Naive thymus-derived CD4-positive, alpha-beta T cell (primary cell): Measurements from ENCODE around the gene MAL. TPM values are rescaled to one million over a fixed set of nuclear protein-coding genes. Genes with fewer than 3 reads are reported as not detected.
A peak's percentile ranks its signal among the peaks of the same experiment; 100 is the strongest.

Experiments used
- ATAC-seq: fragments of 150-1000 bp; cut with Tn5 transposase; 2 replicates; pipeline ENCODE4 v1.10.0; 2021; ENCODE audit warnings: mild to moderate bottlenecking, moderate library complexity
- CTCF ChIA-PET: fragments of 350-600 bp; sonication (Branson Sonifier 250); formaldehyde crosslinking; loops from one replicate; lab custom pipeline; 2021; ENCODE audit warnings: antibody characterized with exemption; lab: Charles Lee
- POLR2A ChIA-PET: fragments of 350-600 bp; sonication (Branson Sonifier 250); formaldehyde crosslinking; loops from one replicate; lab custom pipeline; 2021; ENCODE audit warnings: antibody characterized with exemption, inconsistent platforms; lab: Charles Lee
- DNase-seq, 9 donors: peaks; one replicate each; pipeline versions ENCODE4 v3.0.0 to v3.0.0-alpha.2; 2020 to 2022; ENCODE audit warnings: mixed read lengths in 1 of 9
- H3K27ac ChIP-seq: one replicate; pipeline ENCODE4 v1.7.0; 2013; ENCODE audit warnings: mild to moderate bottlenecking, low read depth, low read length, moderate library complexity
- H3K27me3 ChIP-seq, 2 donors: one replicate each; pipeline ENCODE4 v1.7.0; 2013; ENCODE audit warnings: low read length in 2 of 2, mild to moderate bottlenecking in 2 of 2, moderate library complexity in 2 of 2; ENCODE audit not compliant: control insufficient read depth in 2 of 2, insufficient read depth in 2 of 2
- H3K36me3 ChIP-seq, 3 experiments: 1 replicate in 2 of 3; 2 replicates in 1 of 3; pipeline ENCODE4 v1.7.0; 2013; ENCODE audit warnings: low read length in 3 of 3, mild to moderate bottlenecking in 3 of 3, moderate library complexity in 1 of 3; ENCODE audit not compliant: insufficient read depth in 3 of 3, control insufficient read depth in 2 of 3
- H3K4me1 ChIP-seq, 2 donors: one replicate each; pipeline ENCODE4 v1.7.0; 2013; ENCODE audit warnings: low read length in 2 of 2, mild to moderate bottlenecking in 2 of 2, moderate library complexity in 1 of 2; ENCODE audit not compliant: control insufficient read depth in 2 of 2, insufficient read depth in 2 of 2
- H3K4me3 ChIP-seq: 2 replicates; pipeline ENCODE4 v1.7.0; 2013; ENCODE audit warnings: mild to moderate bottlenecking, low read length
- H3K9me3 ChIP-seq, 3 experiments: 1 replicate in 2 of 3; 2 replicates in 1 of 3; pipeline ENCODE4 v1.7.0; 2013; ENCODE audit warnings: low read length in 3 of 3; ENCODE audit not compliant: control insufficient read depth in 2 of 3
- H3K27ac Mint-ChIP-seq, 9 donors: one replicate each; pipeline ENCODE4 v1.8.0; 2020 to 2022; ENCODE audit warnings: mixed read lengths in 9 of 9, mild to moderate bottlenecking in 8 of 9, moderate library complexity in 5 of 9, inconsistent platforms in 2 of 9
- H3K27me3 Mint-ChIP-seq, 5 donors: one replicate each; pipeline ENCODE4 v1.8.0; 2021 to 2022; ENCODE audit warnings: mixed read lengths in 5 of 5, mild to moderate bottlenecking in 1 of 5
- H3K36me3 Mint-ChIP-seq, 5 donors: one replicate each; pipeline ENCODE4 v1.8.0; 2020 to 2022; ENCODE audit warnings: mixed read lengths in 5 of 5, mild to moderate bottlenecking in 3 of 5, inconsistent platforms in 1 of 5
- H3K4me1 Mint-ChIP-seq, 7 donors: one replicate each; pipeline ENCODE4 v1.8.0; 2020 to 2022; ENCODE audit warnings: mixed read lengths in 7 of 7, mild to moderate bottlenecking in 3 of 7, inconsistent platforms in 1 of 7
- H3K4me3 Mint-ChIP-seq, 10 donors: one replicate each; pipeline ENCODE4 v1.8.0; 2020 to 2022; ENCODE audit warnings: mild to moderate bottlenecking in 10 of 10, mixed read lengths in 10 of 10, moderate library complexity in 6 of 10, inconsistent platforms in 2 of 10
- H3K9me3 Mint-ChIP-seq, 11 donors: one replicate each; pipeline ENCODE4 v1.8.0; 2020 to 2022; ENCODE audit warnings: mixed read lengths in 11 of 11, mild to moderate bottlenecking in 4 of 11, inconsistent platforms in 1 of 11, moderate library complexity in 1 of 11
- intact Hi-C, 2 donors: fragments of 100-400 bp; cut with micrococcal nuclease; formaldehyde crosslinking; loops; one replicate each; pipeline ENCODE4 v1.15.1; 2023
- polyA plus RNA-seq, 2 donors: library from polyadenylated mRNA; unstranded; fragments of 300-500 nt; fragmentation: Illumina TruSeq; gene quantifications; one replicate each; pipeline ENCODE4 v1.2.3, GENCODE V29; 2021
- total RNA-seq, 6 experiments: library from RNA in 5 of 6; stranded (reverse) in 5 of 6; gene quantifications; 1 replicate in 5 of 6; 2 replicates in 1 of 6; pipeline ENCODE4 v1.2.3 and lab custom pipeline; 2021 to 2026

MAL gene
- total and polyA plus RNA-seq, 7 experiments from 2014 or later = 124 to 575 (median 176) TPM

- Histone ChIP-seq H3K36me3 (no peaks in the 10 kb centered on the region), H3K27me3 (no peaks in the 10 kb centered on the region), H3K4me1 (no peaks in the 10 kb centered on the region), H3K27ac (no peak overlapping the region), H3K9me3 (no peaks in the 10 kb centered on the region), H3K4me3 (no peak overlapping the region)
- intact Hi-C loops = no loop called here
- ATAC-seq (no peak), DNase-seq (no peak)
- peaks cover 0 to 4% (median 0%) of the 10 kb centered on the region in 7 donors for H3K4me1 Mint-ChIP-seq
- peaks cover 7 to 21% (median 9%) of the 10 kb centered on the region in 5 donors for H3K27me3 Mint-ChIP-seq
- H3K9me3 Mint-ChIP-seq = no peaks in the 10 kb centered on the region
- ChIA-PET POLR2A (no interaction called here), CTCF (no interaction called here)
- H3K4me3 Mint-ChIP-seq = no peak overlapping the region
- H3K27ac Mint-ChIP-seq = peak overlapping the region in 1 of 9 donors; percentile 76
- H3K36me3 Mint-ChIP-seq = peaks cover 0 to 4% (median 0%) of the 10 kb centered on the region in 5 donors
Measured at GRCh38 chr2:95004287-95004686, 21.2 kb upstream of the MAL start.

- intact Hi-C loops = no loop called here
- ChIA-PET POLR2A (no interaction called here), CTCF (no interaction called here)
- peaks cover 3 to 16% (median 9%) of the 10 kb centered on the region in 5 donors for H3K27me3 Mint-ChIP-seq
- H3K4me1 ChIP-seq = no peaks in the 10 kb centered on the region
- H3K36me3 Mint-ChIP-seq = peaks cover 0 to 4% (median 0%) of the 10 kb centered on the region in 5 donors
- peaks cover 0 to 4% (median 0%) of the 10 kb centered on the region in 7 donors for H3K4me1 Mint-ChIP-seq
- DNase-seq (no peak), ATAC-seq (no peak)
- H3K27ac Mint-ChIP-seq = peak overlapping the region in 1 of 9 donors; percentile 76
- H3K4me3 ChIP-seq = no peak overlapping the region
- H3K36me3 ChIP-seq = no peaks in the 10 kb centered on the region
- no peak overlapping the region for H3K4me3 Mint-ChIP-seq
- no peaks in the 10 kb centered on the region for H3K27me3 ChIP-seq
- no peaks in the 10 kb centered on the region for H3K9me3 ChIP-seq
- no peaks in the 10 kb centered on the region for H3K9me3 Mint-ChIP-seq
- H3K27ac ChIP-seq = no peak overlapping the region
Measured at GRCh38 chr2:95004711-95005110, 20.8 kb upstream of the MAL start.

- Histone ChIP-seq H3K36me3 (no peaks in the 10 kb centered on the region), H3K4me1 (no peaks in the 10 kb centered on the region), H3K9me3 (no peaks in the 10 kb centered on the region), H3K27ac (no peak overlapping the region), H3K4me3 (no peak overlapping the region), H3K27me3 (no peaks in the 10 kb centered on the region)
- Mint-ChIP-seq H3K4me3 (no peak overlapping the region), H3K4me1 (peaks cover 0 to 4% (median 0%) of the 10 kb centered on the region in 7 donors), H3K27me3 (peaks cover 3 to 15% (median 9%) of the 10 kb centered on the region in 5 donors), H3K9me3 (no peaks in the 10 kb centered on the region), H3K27ac (peak overlapping the region in 1 of 9 donors; percentile 41), H3K36me3 (peaks cover 0 to 4% (median 0%) of the 10 kb centered on the region in 5 donors)
- ChIA-PET POLR2A (no interaction called here), CTCF (no interaction called here)
- DNase-seq (no peak), ATAC-seq (no peak)
- intact Hi-C loops = no loop called here
Measured at GRCh38 chr2:95005726-95006125, 19.8 kb upstream of the MAL start.

GRCh38 chr2:95006588-95006987 lies 18.9 kb upstream of the MAL start:
- Mint-ChIP-seq H3K27me3 (peaks cover 3 to 15% (median 9%) of the 10 kb centered on the region in 5 donors), H3K27ac (no peak overlapping the region), H3K4me3 (no peak overlapping the region), H3K36me3 (peaks cover 0 to 4% (median 0%) of the 10 kb centered on the region in 5 donors), H3K4me1 (peaks cover 0 to 4% (median 0%) of the 10 kb centered on the region in 7 donors), H3K9me3 (no peaks in the 10 kb centered on the region)
- H3K4me1 ChIP-seq = no peaks in the 10 kb centered on the region
- H3K36me3 ChIP-seq = no peaks in the 10 kb centered on the region
- no peaks in the 10 kb centered on the region for H3K9me3 ChIP-seq
- CTCF ChIA-PET = no interaction called here
- DNase-seq (no peak), ATAC-seq (no peak)
- intact Hi-C loops = no loop called here
- H3K27me3 ChIP-seq = no peaks in the 10 kb centered on the region
- no peak overlapping the region for H3K27ac ChIP-seq
- H3K4me3 ChIP-seq = no peak overlapping the region
- POLR2A ChIA-PET = no interaction called here

- Mint-ChIP-seq H3K4me3 (no peak overlapping the region), H3K36me3 (peaks cover 0 to 4% (median 0%) of the 10 kb centered on the region in 5 donors), H3K4me1 (peaks cover 0 to 4% (median 0%) of the 10 kb centered on the region in 7 donors), H3K9me3 (no peaks in the 10 kb centered on the region), H3K27ac (no peak overlapping the region), H3K27me3 (peaks cover 3 to 15% (median 6%) of the 10 kb centered on the region in 5 donors)
- Histone ChIP-seq H3K9me3 (no peaks in the 10 kb centered on the region), H3K4me1 (no peaks in the 10 kb centered on the region), H3K4me3 (no peak overlapping the region), H3K27ac (no peak overlapping the region), H3K36me3 (no peaks in the 10 kb centered on the region), H3K27me3 (no peaks in the 10 kb centered on the region)
- POLR2A ChIA-PET = no interaction called here
- intact Hi-C loops = no loop called here
- CTCF ChIA-PET = no interaction called here
- ATAC-seq (no peak), DNase-seq (no peak)
Measured at GRCh38 chr2:95007031-95007609, 18.4 kb upstream of the MAL start.

- Histone ChIP-seq H3K36me3 (no peaks in the 10 kb centered on the region), H3K27ac (no peak overlapping the region), H3K4me1 (no peaks in the 10 kb centered on the region), H3K27me3 (no peaks in the 10 kb centered on the region), H3K4me3 (no peak overlapping the region), H3K9me3 (no peaks in the 10 kb centered on the region)
- Mint-ChIP-seq H3K36me3 (peaks cover 0 to 3% (median 0%) of the 10 kb centered on the region in 5 donors), H3K27ac (peak overlapping the region in 1 of 9 donors; percentile 36), H3K27me3 (peaks cover under 1 to 10% (median 6%) of the 10 kb centered on the region in 5 donors), H3K9me3 (no peaks in the 10 kb centered on the region), H3K4me1 (peaks cover 0 to 4% (median 0%) of the 10 kb centered on the region in 7 donors), H3K4me3 (no peak overlapping the region)
- CTCF ChIA-PET = interaction anchor here (0.6 kb wide), 1 partner anchor 114 kb away, joined by 3 read pairs; no protein-coding TSS in a partner anchor
- no peak for ATAC-seq
- intact Hi-C loops = no loop called here
- DNase-seq = no peak
- POLR2A ChIA-PET = no interaction called here
Measured at GRCh38 chr2:95007822-95008221, 17.7 kb upstream of the MAL start.

- CTCF ChIA-PET = interaction anchor here (0.6 kb wide), 1 partner anchor 114 kb away, joined by 3 read pairs; no protein-coding TSS in a partner anchor
- H3K4me3 Mint-ChIP-seq = no peak overlapping the region
Measured at GRCh38 chr2:95008306-95008705, 17.2 kb upstream of the MAL start.

More at GRCh38 chr2:95008306-95008705, 17.2 kb upstream of the MAL start:
- Mint-ChIP-seq H3K9me3 (no peaks in the 10 kb centered on the region), H3K4me1 (peaks cover 0 to 4% (median 2%) of the 10 kb centered on the region in 7 donors), H3K36me3 (peaks cover 0 to 3% (median 0%) of the 10 kb centered on the region in 5 donors), H3K27me3 (peaks cover 0 to 9% (median 6%) of the 10 kb centered on the region in 5 donors), H3K27ac (peak overlapping the region in 1 of 9 donors; percentile 36)
- POLR2A ChIA-PET = no interaction called here
- DNase-seq = no peak
- ATAC-seq = no peak
- Histone ChIP-seq H3K27ac (no peak overlapping the region), H3K4me3 (no peak overlapping the region), H3K36me3 (no peaks in the 10 kb centered on the region), H3K27me3 (no peaks in the 10 kb centered on the region), H3K9me3 (no peaks in the 10 kb centered on the region), H3K4me1 (no peaks in the 10 kb centered on the region)
- intact Hi-C loops = no loop called here
